KMS-11 (cell line): ENCODE measurements around the gene B3GAT3.

Experiments used
- H2AFZ ChIP-seq: fragments of 200-600 bp; sonication (generic); 2 replicates; pipeline ENCODE4 v1.6.1; 2016; ENCODE audit warnings: antibody characterized with exemption, mixed run types, low read depth
- H3K27ac ChIP-seq: fragments of 200-600 bp; sonication (generic); 2 replicates; pipeline ENCODE4 v1.6.1; 2016; ENCODE audit warnings: mild to moderate bottlenecking, mixed run types
- H3K27me3 ChIP-seq: fragments of 200-600 bp; sonication (generic); 2 replicates; pipeline ENCODE4 v1.6.1; 2017; ENCODE audit warnings: mild to moderate bottlenecking, low read depth, mixed run types, moderate library complexity; ENCODE audit not compliant: insufficient read depth
- H3K36me3 ChIP-seq: fragments of 200-600 bp; sonication (generic); 2 replicates; pipeline ENCODE4 v1.6.1; 2017; ENCODE audit warnings: mild to moderate bottlenecking, mixed run types; ENCODE audit not compliant: insufficient read depth
- H3K4me1 ChIP-seq: fragments of 200-600 bp; sonication (generic); 2 replicates; pipeline ENCODE4 v1.6.1; 2016; ENCODE audit warnings: mild to moderate bottlenecking, low read depth, mixed run types; ENCODE audit not compliant: poor library complexity, severe bottlenecking
- H3K4me2 ChIP-seq: fragments of 200-600 bp; sonication (generic); 2 replicates; pipeline ENCODE4 v1.7.0; 2016; ENCODE audit warnings: mild to moderate bottlenecking, mixed run types
- H3K4me3 ChIP-seq: fragments of 200-600 bp; sonication (generic); IDR thresholded peaks from 2 replicates; pipeline ENCODE4 v1.6.1; 2017; ENCODE audit warnings: low read depth, low read length, mixed read lengths; ENCODE audit not compliant: insufficient read depth
- H3K79me2 ChIP-seq: fragments of 200-600 bp; sonication (generic); 2 replicates; pipeline ENCODE4 v1.6.1; 2016; ENCODE audit warnings: low read depth, mixed run types; ENCODE audit not compliant: insufficient read depth
- H3K9ac ChIP-seq: fragments of 200-600 bp; sonication (generic); 2 replicates; pipeline ENCODE4 v1.6.1; 2016; ENCODE audit warnings: mild to moderate bottlenecking, mixed run types
- H4K20me1 ChIP-seq: fragments of 200-600 bp; sonication (generic); 2 replicates; pipeline ENCODE4 v1.6.1; 2016; ENCODE audit warnings: mild to moderate bottlenecking, mixed run types; ENCODE audit not compliant: insufficient read depth
- TF ChIP-seq, protein P1 (sequence below): fragments of 200-600 bp; sonication (generic); conservative IDR thresholded peaks from 2 replicates; pipeline ENCODE4 v1.6.1; 2017; ENCODE audit warnings: low read depth, mild to moderate bottlenecking, antibody characterized with exemption, low read length, moderate library complexity, mixed read lengths

Gene B3GAT3

GRCh38 chr11:62646825-62647608 lies 25.2 kb upstream of the B3GAT3 start:
- H3K36me3 ChIP-seq: peaks cover 7% of the 10 kb centered on the region; the same call in 1 of the 2 replicates
- no peak overlapping the region for H3K9ac ChIP-seq
- H3K4me3 ChIP-seq: no peak overlapping the region
- peak overlapping the region; percentile 47; the same call in 1 of the 2 replicates for H3K4me2 ChIP-seq
- H3K27ac ChIP-seq: peak overlapping the region; percentile 32; the same call in 1 of the 2 replicates
- peaks cover 51% of the 10 kb centered on the region for H3K4me1 ChIP-seq
- H2AFZ ChIP-seq: no peak overlapping the region
- H3K27me3 ChIP-seq: no peaks in the 10 kb centered on the region
- no peaks in the 10 kb centered on the region for H4K20me1 ChIP-seq
- peaks cover 62% of the 10 kb centered on the region for H3K79me2 ChIP-seq
- TF ChIP-seq, protein P1, sequence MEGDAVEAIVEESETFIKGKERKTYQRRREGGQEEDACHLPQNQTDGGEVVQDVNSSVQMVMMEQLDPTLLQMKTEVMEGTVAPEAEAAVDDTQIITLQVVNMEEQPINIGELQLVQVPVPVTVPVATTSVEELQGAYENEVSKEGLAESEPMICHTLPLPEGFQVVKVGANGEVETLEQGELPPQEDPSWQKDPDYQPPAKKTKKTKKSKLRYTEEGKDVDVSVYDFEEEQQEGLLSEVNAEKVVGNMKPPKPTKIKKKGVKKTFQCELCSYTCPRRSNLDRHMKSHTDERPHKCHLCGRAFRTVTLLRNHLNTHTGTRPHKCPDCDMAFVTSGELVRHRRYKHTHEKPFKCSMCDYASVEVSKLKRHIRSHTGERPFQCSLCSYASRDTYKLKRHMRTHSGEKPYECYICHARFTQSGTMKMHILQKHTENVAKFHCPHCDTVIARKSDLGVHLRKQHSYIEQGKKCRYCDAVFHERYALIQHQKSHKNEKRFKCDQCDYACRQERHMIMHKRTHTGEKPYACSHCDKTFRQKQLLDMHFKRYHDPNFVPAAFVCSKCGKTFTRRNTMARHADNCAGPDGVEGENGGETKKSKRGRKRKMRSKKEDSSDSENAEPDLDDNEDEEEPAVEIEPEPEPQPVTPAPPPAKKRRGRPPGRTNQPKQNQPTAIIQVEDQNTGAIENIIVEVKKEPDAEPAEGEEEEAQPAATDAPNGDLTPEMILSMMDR: no peak

- peaks cover 46% of the 10 kb centered on the region for H3K4me1 ChIP-seq
- no peak within 1 kb of the TSS for H3K4me3 ChIP-seq
- H2AFZ ChIP-seq: peak within 1 kb of the TSS; percentile 47
- no peaks in the 10 kb centered on the region for H4K20me1 ChIP-seq
- peaks cover 62% of the 10 kb centered on the region for H3K79me2 ChIP-seq
- peaks cover 7% of the 10 kb centered on the region; the same call in 1 of the 2 replicates for H3K36me3 ChIP-seq
- H3K9ac ChIP-seq: peak within 1 kb of the TSS; percentile 87
- TF ChIP-seq, protein P1: no peak
- H3K27ac ChIP-seq: peak within 1 kb of the TSS; percentile 80
- H3K4me2 ChIP-seq: peak within 1 kb of the TSS; percentile 86
- H3K27me3 ChIP-seq: no peaks in the 10 kb centered on the region
These were observed 24.4 kb upstream of the B3GAT3 start, which contains the start of gene GANAB for GRCh38 chr11:62645946-62646824. GANAB (minus strand) TSS chr11:62646613; CDS start chr11:62646599, 14 bp downstream.

- Histone ChIP-seq H3K27me3 (no peaks in the 10 kb centered on the region), H3K79me2 (peaks cover 62% of the 10 kb centered on the region), H4K20me1 (no peaks in the 10 kb centered on the region), H3K4me1 (peaks cover 43% of the 10 kb centered on the region), H3K27ac (peak overlapping the region; percentile 80), H3K9ac (peak overlapping the region; percentile 87; the same call in 1 of the 2 replicates), H3K36me3 (peaks cover 7% of the 10 kb centered on the region; the same call in 1 of the 2 replicates), H3K4me2 (peak overlapping the region; percentile 86), H3K4me3 (no peak overlapping the region), H2AFZ (peak overlapping the region; percentile 47; the same call in 1 of the 2 replicates)
- TF ChIP-seq, protein P1: no peak
These were observed 23.8 kb upstream of the B3GAT3 start for GRCh38 chr11:62645671-62645945.

DNA sequence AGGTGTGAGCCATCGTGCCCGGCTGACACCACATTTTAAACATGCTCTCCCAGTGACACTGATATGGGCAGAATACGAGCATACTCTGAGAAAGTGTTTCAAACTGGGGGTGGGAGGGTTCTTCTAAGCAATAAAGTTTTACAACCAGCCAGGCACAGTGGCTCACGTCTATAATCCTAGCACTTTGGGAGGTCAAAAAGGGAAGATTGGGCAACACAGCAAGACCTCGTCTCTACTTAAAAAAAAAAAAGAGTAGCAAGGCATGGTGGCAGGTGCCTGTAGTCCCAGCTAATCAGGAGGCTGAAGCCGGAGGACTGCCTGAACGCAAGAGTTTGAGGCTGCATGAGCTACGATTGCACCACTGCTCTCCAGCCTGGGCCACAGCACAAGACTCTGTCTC lies 22.4 kb upstream of the B3GAT3 start:
- H2AFZ ChIP-seq: no peak overlapping the region
- no peak overlapping the region for H3K4me2 ChIP-seq
- H3K79me2 ChIP-seq: peaks cover 57% of the 10 kb centered on the region
- TF ChIP-seq, protein P1: no peak
- no peak overlapping the region for H3K4me3 ChIP-seq
- no peak overlapping the region for H3K9ac ChIP-seq
- peaks cover 7% of the 10 kb centered on the region; the same call in 1 of the 2 replicates for H3K36me3 ChIP-seq
- H3K4me1 ChIP-seq: peaks cover 42% of the 10 kb centered on the region
- no peak overlapping the region for H3K27ac ChIP-seq
- H3K27me3 ChIP-seq: no peaks in the 10 kb centered on the region
- no peaks in the 10 kb centered on the region for H4K20me1 ChIP-seq
